Measurements from ENCODE around the gene LRRIQ4.

DNA sequence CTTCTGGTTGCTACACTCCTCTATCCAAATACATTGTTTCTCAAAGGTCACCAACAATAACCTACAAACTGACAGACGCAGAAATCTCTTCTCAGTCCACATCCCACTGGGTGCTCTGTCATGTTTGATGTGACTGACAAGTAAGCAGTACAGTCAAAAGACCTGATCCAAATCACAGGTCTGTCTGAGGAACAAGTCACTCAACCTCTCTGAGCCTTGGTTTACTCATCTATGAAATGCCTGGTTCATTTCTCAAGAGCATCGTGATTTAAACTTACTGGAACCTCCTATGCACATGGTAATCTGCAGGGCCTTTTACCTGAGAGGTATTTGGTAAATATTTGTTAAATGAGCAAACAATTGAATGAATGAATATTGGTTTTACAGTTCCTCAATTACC is 51.6 kb downstream of the LRRIQ4 start:
- TF ChIP-seq, protein P1, sequence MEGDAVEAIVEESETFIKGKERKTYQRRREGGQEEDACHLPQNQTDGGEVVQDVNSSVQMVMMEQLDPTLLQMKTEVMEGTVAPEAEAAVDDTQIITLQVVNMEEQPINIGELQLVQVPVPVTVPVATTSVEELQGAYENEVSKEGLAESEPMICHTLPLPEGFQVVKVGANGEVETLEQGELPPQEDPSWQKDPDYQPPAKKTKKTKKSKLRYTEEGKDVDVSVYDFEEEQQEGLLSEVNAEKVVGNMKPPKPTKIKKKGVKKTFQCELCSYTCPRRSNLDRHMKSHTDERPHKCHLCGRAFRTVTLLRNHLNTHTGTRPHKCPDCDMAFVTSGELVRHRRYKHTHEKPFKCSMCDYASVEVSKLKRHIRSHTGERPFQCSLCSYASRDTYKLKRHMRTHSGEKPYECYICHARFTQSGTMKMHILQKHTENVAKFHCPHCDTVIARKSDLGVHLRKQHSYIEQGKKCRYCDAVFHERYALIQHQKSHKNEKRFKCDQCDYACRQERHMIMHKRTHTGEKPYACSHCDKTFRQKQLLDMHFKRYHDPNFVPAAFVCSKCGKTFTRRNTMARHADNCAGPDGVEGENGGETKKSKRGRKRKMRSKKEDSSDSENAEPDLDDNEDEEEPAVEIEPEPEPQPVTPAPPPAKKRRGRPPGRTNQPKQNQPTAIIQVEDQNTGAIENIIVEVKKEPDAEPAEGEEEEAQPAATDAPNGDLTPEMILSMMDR (IDR thresholded peaks at IDR 0.05; ENCODE audit: low read depth, low read length, poor library complexity, severe bottlenecking) = no peak
- TF ChIP-seq EZH2phosphoT487 (IDR thresholded peaks at IDR 0.05; ENCODE audit: borderline replicate concordance, low read length) = no peak

All from DOHH2 (cell line).